CD4-positive, alpha-beta memory T cell (primary cell): Measurements from ENCODE around the gene SUCO. TPM values are rescaled to one million over a fixed set of nuclear protein-coding genes. Genes with fewer than 3 reads are reported as not detected.

Experiments
- CTCF ChIA-PET: fragments of 350-600 bp; sonication (Branson Sonifier 250); formaldehyde crosslinking; loops from one replicate; lab custom pipeline; 2021; ENCODE audit warnings: inconsistent platforms; ENCODE audit not compliant: partially characterized antibody; lab: Charles Lee
- POLR2A ChIA-PET: fragments of 350-600 bp; sonication (Branson Sonifier 250); formaldehyde crosslinking; loops from one replicate; lab custom pipeline; 2021; ENCODE audit not compliant: partially characterized antibody; lab: Charles Lee
- DNase-seq, 5 donors: peaks; one replicate each; pipeline versions ENCODE4 v3.0.0 to v3.0.0-alpha.2; 2020 to 2022; ENCODE audit warnings: mixed read lengths in 1 of 5
- H3K27ac ChIP-seq: one replicate; pipeline ENCODE4 v1.7.0; 2013; ENCODE audit warnings: low read depth, low read length
- H3K27me3 ChIP-seq: 2 replicates; pipeline ENCODE4 v1.7.0; 2013; ENCODE audit warnings: mild to moderate bottlenecking, low read length, moderate library complexity; ENCODE audit not compliant: insufficient read depth
- H3K36me3 ChIP-seq: 2 replicates; pipeline ENCODE4 v1.7.0; 2013; ENCODE audit warnings: mild to moderate bottlenecking, low read length, moderate library complexity; ENCODE audit not compliant: insufficient read depth
- H3K4me1 ChIP-seq: 2 replicates; pipeline ENCODE4 v1.7.0; 2013; ENCODE audit warnings: mild to moderate bottlenecking, low read length, moderate library complexity; ENCODE audit not compliant: insufficient read depth
- H3K4me3 ChIP-seq, 2 donors: one replicate each; pipeline ENCODE4 v1.7.0; 2013; ENCODE audit warnings: low read length in 2 of 2, mild to moderate bottlenecking in 1 of 2
- H3K9me3 ChIP-seq, 2 donors: one replicate each; pipeline ENCODE4 v1.7.0; 2013; ENCODE audit warnings: low read length in 2 of 2, control low read depth in 1 of 2; ENCODE audit not compliant: control insufficient read depth in 1 of 2
- H3K27ac Mint-ChIP-seq, 7 donors: one replicate each; pipeline ENCODE4 v1.8.0; 2020 to 2021; ENCODE audit warnings: mixed read lengths in 7 of 7, mild to moderate bottlenecking in 6 of 7, inconsistent platforms in 3 of 7, moderate library complexity in 3 of 7
- H3K27me3 Mint-ChIP-seq, 2 donors: one replicate each; pipeline ENCODE4 v1.8.0; 2020 to 2021; ENCODE audit warnings: mixed read lengths in 2 of 2
- H3K36me3 Mint-ChIP-seq, 2 donors: one replicate each; pipeline ENCODE4 v1.8.0; 2020 to 2021; ENCODE audit warnings: mixed read lengths in 2 of 2, inconsistent platforms in 1 of 2, mild to moderate bottlenecking in 1 of 2
- H3K4me1 Mint-ChIP-seq, 4 donors: one replicate each; pipeline ENCODE4 v1.8.0; 2020 to 2021; ENCODE audit warnings: mixed read lengths in 4 of 4, mild to moderate bottlenecking in 1 of 4
- H3K4me3 Mint-ChIP-seq, 8 donors: one replicate each; pipeline ENCODE4 v1.8.0; 2020 to 2021; ENCODE audit warnings: mixed read lengths in 8 of 8, mild to moderate bottlenecking in 7 of 8, moderate library complexity in 6 of 8, inconsistent platforms in 3 of 8
- H3K9me3 Mint-ChIP-seq, 8 donors: one replicate each; pipeline ENCODE4 v1.8.0; 2020 to 2021; ENCODE audit warnings: mixed read lengths in 8 of 8, mild to moderate bottlenecking in 5 of 8, inconsistent platforms in 3 of 8, moderate library complexity in 1 of 8
- intact Hi-C: fragments of 100-400 bp; cut with micrococcal nuclease; formaldehyde crosslinking; loops from one replicate; pipeline ENCODE4 v1.15.1; 2023
- polyA plus RNA-seq, 2 donors: library from polyadenylated mRNA; unstranded; fragments of 300-500 nt; fragmentation: Illumina TruSeq; gene quantifications; one replicate each; pipeline ENCODE4 v1.2.3, GENCODE V29; 2021
- total RNA-seq, 2 experiments: library from RNA; stranded (reverse); gene quantifications; one replicate each; pipeline ENCODE4 v1.2.3, GENCODE V29; 2021

The SUCO gene
- total and polyA plus RNA-seq, 4 experiments from 2014 or later, result 12.2 to 74.4 (median 44.1) TPM

- Mint-ChIP-seq H3K4me3 (peak overlapping the region in 2 of 8 donors; percentile 11 to 31), H3K4me1 (peaks cover 74 to 99% (median 89%) of the 10 kb centered on the region in 4 donors), H3K27ac (peak overlapping the region in 2 of 7 donors; percentile 76 to 80), H3K9me3 (peaks cover 0 to 3% (median 0%) of the 10 kb centered on the region in 8 donors), H3K36me3 (no peaks in the 10 kb centered on the region), H3K27me3 (no peaks in the 10 kb centered on the region)
- ChIA-PET POLR2A (interaction anchor here (4.8 kb wide), 1 partner anchor 18 kb away, joined by 28 read pairs; the partner anchor contains the start of gene FASLG), CTCF (interaction anchor here (0.7 to 4.9 kb wide), 8 partner anchors 17 to 78 kb away, joined by 3 to 42 read pairs (median 3); partner anchors contain the start of gene FASLG)
- Histone ChIP-seq H3K4me3 (no peak overlapping the region), H3K9me3 (no peaks in the 10 kb centered on the region), H3K27ac (no peak overlapping the region), H3K27me3 (no peaks in the 10 kb centered on the region), H3K4me1 (peaks cover 83% of the 10 kb centered on the region), H3K36me3 (no peaks in the 10 kb centered on the region)
- intact Hi-C loops, result no loop called here
- DNase-seq, result no peak
These were observed 108.5 kb downstream of the SUCO start for GRCh38 chr1:172641492-172641891.

GRCh38 chr1:172642970-172643369 lies 110.0 kb downstream of the SUCO start:
- ChIA-PET POLR2A (interaction anchor here (0.7 to 4.8 kb wide), 8 partner anchors 10 to 525 kb away, joined by 3 to 28 read pairs (median 6); partner anchors contain the start of gene FASLG), CTCF (interaction anchor here (1.0 to 2.0 kb wide), 4 partner anchors 16 to 77 kb away, joined by 3 to 4 read pairs (median 4); partner anchors contain the start of gene FASLG)
- H3K27me3 Mint-ChIP-seq, result no peaks in the 10 kb centered on the region
- Histone ChIP-seq H3K36me3 (no peaks in the 10 kb centered on the region), H3K27me3 (no peaks in the 10 kb centered on the region), H3K9me3 (no peaks in the 10 kb centered on the region), H3K4me3 (peak overlapping the region in 1 of 2 donors; percentile 22), H3K27ac (no peak overlapping the region), H3K4me1 (peaks cover 83% of the 10 kb centered on the region)
- H3K4me3 Mint-ChIP-seq, result peak overlapping the region in 7 of 8 donors; percentile 70 to 87 (median 81)
- no peaks in the 10 kb centered on the region for H3K9me3 Mint-ChIP-seq
- H3K36me3 Mint-ChIP-seq, result no peaks in the 10 kb centered on the region
- intact Hi-C loops, result no loop called here
- peaks cover 71 to 100% (median 91%) of the 10 kb centered on the region in 4 donors for H3K4me1 Mint-ChIP-seq
- no peak for DNase-seq
- peak overlapping the region; percentile 64 to 91 (median 76) for H3K27ac Mint-ChIP-seq

GRCh38 chr1:172646653-172647052 lies 113.7 kb downstream of the SUCO start:
- POLR2A ChIA-PET, result interaction anchor here (1.1 kb wide), 1 partner anchor 12 kb away, joined by 3 read pairs; the partner anchor contains the start of gene FASLG

GRCh38 chr1:172647110-172647564 lies 114.2 kb downstream of the SUCO start:
- Histone ChIP-seq H3K27ac (no peak overlapping the region), H3K36me3 (no peaks in the 10 kb centered on the region), H3K4me1 (peaks cover 49% of the 10 kb centered on the region), H3K4me3 (no peak overlapping the region), H3K27me3 (no peaks in the 10 kb centered on the region), H3K9me3 (no peaks in the 10 kb centered on the region)
- no peaks in the 10 kb centered on the region for H3K36me3 Mint-ChIP-seq
- intact Hi-C loops, result no loop called here
- H3K27me3 Mint-ChIP-seq, result no peaks in the 10 kb centered on the region
- peak overlapping the region in 5 of 7 donors; percentile 7 to 37 (median 26) for H3K27ac Mint-ChIP-seq
- H3K9me3 Mint-ChIP-seq, result no peaks in the 10 kb centered on the region
- H3K4me3 Mint-ChIP-seq, result peak overlapping the region in 2 of 8 donors; percentile 30 to 38
- peaks cover 40 to 61% (median 53%) of the 10 kb centered on the region in 4 donors for H3K4me1 Mint-ChIP-seq
- ChIA-PET CTCF (no interaction called here), POLR2A (interaction anchor here (1.1 kb wide), 1 partner anchor 12 kb away, joined by 3 read pairs; the partner anchor contains the start of gene FASLG)
- no peak for DNase-seq

More at GRCh38 chr1:172646653-172647052, 113.7 kb downstream of the SUCO start:
- H3K9me3 Mint-ChIP-seq, result no peaks in the 10 kb centered on the region
- H3K4me1 Mint-ChIP-seq, result peaks cover 41 to 66% (median 55%) of the 10 kb centered on the region in 4 donors
- Histone ChIP-seq H3K27me3 (no peaks in the 10 kb centered on the region), H3K4me3 (no peak overlapping the region), H3K4me1 (peaks cover 51% of the 10 kb centered on the region), H3K9me3 (no peaks in the 10 kb centered on the region), H3K36me3 (no peaks in the 10 kb centered on the region), H3K27ac (no peak overlapping the region)
- DNase-seq, result no peak
- intact Hi-C loops, result no loop called here
- peak overlapping the region in 5 of 8 donors; percentile 3 to 59 (median 32) for H3K4me3 Mint-ChIP-seq
- CTCF ChIA-PET, result no interaction called here
- H3K27ac Mint-ChIP-seq, result peak overlapping the region in 4 of 7 donors; percentile 5 to 59 (median 30)
- no peaks in the 10 kb centered on the region for H3K27me3 Mint-ChIP-seq
- H3K36me3 Mint-ChIP-seq, result no peaks in the 10 kb centered on the region

- no peaks in the 10 kb centered on the region for H3K36me3 ChIP-seq
- H3K27me3 Mint-ChIP-seq, result no peaks in the 10 kb centered on the region
- H3K4me3 Mint-ChIP-seq, result no peak overlapping the region
- no peaks in the 10 kb centered on the region for H3K9me3 Mint-ChIP-seq
- no peak overlapping the region for H3K4me3 ChIP-seq
- H3K36me3 Mint-ChIP-seq, result no peaks in the 10 kb centered on the region
- intact Hi-C loops, result no loop called here
- ChIA-PET POLR2A (interaction anchor here (1.1 kb wide), 1 partner anchor 11 kb away, joined by 3 read pairs; the partner anchor contains the start of gene FASLG), CTCF (no interaction called here)
- H3K4me1 ChIP-seq, result peaks cover 41% of the 10 kb centered on the region
- H3K27ac Mint-ChIP-seq, result peak overlapping the region in 1 of 7 donors; percentile 32
- no peaks in the 10 kb centered on the region for H3K9me3 ChIP-seq
- H3K27ac ChIP-seq, result no peak overlapping the region
- peaks cover 36 to 53% (median 45%) of the 10 kb centered on the region in 4 donors for H3K4me1 Mint-ChIP-seq
- no peak for DNase-seq
- H3K27me3 ChIP-seq, result no peaks in the 10 kb centered on the region
These were observed 115.0 kb downstream of the SUCO start for GRCh38 chr1:172647987-172648386.

- POLR2A ChIA-PET, result interaction anchor here (1.3 kb wide), 1 partner anchor 11 kb away, joined by 3 read pairs; no protein-coding TSS in a partner anchor
- no peak overlapping the region for H3K4me3 Mint-ChIP-seq
- no peak overlapping the region for H3K27ac ChIP-seq
- H3K4me1 ChIP-seq, result peaks cover 25% of the 10 kb centered on the region
- no peaks in the 10 kb centered on the region for H3K9me3 Mint-ChIP-seq
- no peaks in the 10 kb centered on the region for H3K27me3 Mint-ChIP-seq
- DNase-seq, result no peak
- intact Hi-C loops, result no loop called here
- no peaks in the 10 kb centered on the region for H3K36me3 ChIP-seq
- H3K4me3 ChIP-seq, result no peak overlapping the region
- no peaks in the 10 kb centered on the region for H3K36me3 Mint-ChIP-seq
- peaks cover 20 to 45% (median 35%) of the 10 kb centered on the region in 4 donors for H3K4me1 Mint-ChIP-seq
- H3K27ac Mint-ChIP-seq, result no peak overlapping the region
- H3K9me3 ChIP-seq, result no peaks in the 10 kb centered on the region
- H3K27me3 ChIP-seq, result no peaks in the 10 kb centered on the region
- CTCF ChIA-PET, result interaction anchor here (1.6 to 2.4 kb wide), 2 partner anchors 9 to 77 kb away, joined by 5 to 8 read pairs; partner anchors contain the start of gene FASLG
These were observed 117.7 kb downstream of the SUCO start for GRCh38 chr1:172650474-172651193.
